GM12878 (cell line): ENCODE data around the gene PSMF1.

Experiments
- CREB1 ChIP-seq: IDR thresholded peaks from 2 replicates; pipeline ENCODE4 v1.6.1; 2012; ENCODE audit warnings: low read depth, mild to moderate bottlenecking, inconsistent platforms
- FOXM1 ChIP-seq: IDR thresholded peaks from 2 replicates; pipeline ENCODE4 v1.6.1; 2012; ENCODE audit warnings: low read depth, mild to moderate bottlenecking, inconsistent platforms, low read length, moderate library complexity
- HDAC2 ChIP-seq: fragments of 200-600 bp; sonication (generic); IDR thresholded peaks from 2 replicates; pipeline ENCODE4 v1.6.1; 2017
- MXI1 ChIP-seq: fragments of 150-350 bp; IDR thresholded peaks from 2 replicates; pipeline ENCODE4 v1.6.1; 2011; ENCODE audit warnings: low read depth, mild to moderate bottlenecking, inconsistent platforms, low read length, improper control_type of control experiment
- POLR2A ChIP-seq: IDR thresholded peaks from 2 replicates; pipeline ENCODE4 v1.6.1; 2011; ENCODE audit warnings: low read depth, mild to moderate bottlenecking, low read length
- TF ChIP-seq, protein P1 (sequence below), 3 experiments: IDR thresholded peaks in 2 of 3; conservative IDR thresholded peaks in 1 of 3; 2 replicates each; pipeline ENCODE4 v1.5.1; 2011; ENCODE audit warnings: low read depth in 3 of 3, low read length in 3 of 3, mild to moderate bottlenecking in 3 of 3, control low read depth in 2 of 3, moderate library complexity in 2 of 3, inconsistent platforms in 1 of 3, mixed read lengths in 1 of 3; ENCODE audit not compliant: control insufficient read depth in 2 of 3, insufficient read depth in 1 of 3; ENCODE audit errors: extremely low read depth in 1 of 3
- TF ChIP-seq, protein P2 (sequence below): IDR thresholded peaks from 2 replicates; pipeline ENCODE4 v1.6.1; 2012; ENCODE audit warnings: low read depth, low read length, improper control_type of control experiment

DNA sequence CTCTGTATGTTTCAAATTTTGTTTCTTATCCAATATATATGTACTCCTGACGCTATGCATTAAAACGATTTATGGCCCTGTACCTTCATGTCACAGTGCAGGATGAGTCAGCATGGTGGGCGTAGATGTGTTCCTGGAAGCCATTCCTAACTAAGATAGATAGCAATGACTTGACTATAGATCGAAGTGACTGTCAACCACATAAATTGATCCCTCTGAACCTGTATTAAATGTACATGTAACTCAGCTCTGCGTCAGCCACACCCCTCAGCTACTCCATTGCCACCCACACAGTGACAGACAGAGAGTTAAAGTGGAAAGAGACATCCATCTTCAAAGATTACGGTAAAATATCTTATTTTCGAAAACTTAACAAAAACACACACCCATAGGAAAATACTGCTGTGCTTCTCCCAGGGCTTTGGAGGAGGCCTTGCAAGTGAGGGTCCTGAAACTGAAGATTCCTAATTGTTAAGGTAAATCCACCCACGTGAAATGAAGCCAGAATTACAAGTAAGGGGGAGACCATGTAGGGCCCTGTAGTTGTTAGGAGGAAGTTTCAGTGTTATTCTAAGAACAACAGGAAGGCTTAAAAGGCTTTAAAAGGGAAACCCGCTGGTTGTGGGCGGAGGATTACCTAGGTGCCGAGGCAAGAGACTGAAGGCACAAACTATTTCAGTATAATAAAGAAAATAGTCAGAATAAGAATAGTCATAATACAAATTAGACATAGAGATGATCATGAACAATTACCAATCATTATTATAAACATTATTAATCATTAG lies 97.2 kb downstream of the PSMF1 start:
- TF ChIP-seq HDAC2 (no peak), FOXM1 (no peak), MXI1 (no peak), POLR2A (no peak), CREB1 (no peak)
- TF ChIP-seq, protein P1, sequence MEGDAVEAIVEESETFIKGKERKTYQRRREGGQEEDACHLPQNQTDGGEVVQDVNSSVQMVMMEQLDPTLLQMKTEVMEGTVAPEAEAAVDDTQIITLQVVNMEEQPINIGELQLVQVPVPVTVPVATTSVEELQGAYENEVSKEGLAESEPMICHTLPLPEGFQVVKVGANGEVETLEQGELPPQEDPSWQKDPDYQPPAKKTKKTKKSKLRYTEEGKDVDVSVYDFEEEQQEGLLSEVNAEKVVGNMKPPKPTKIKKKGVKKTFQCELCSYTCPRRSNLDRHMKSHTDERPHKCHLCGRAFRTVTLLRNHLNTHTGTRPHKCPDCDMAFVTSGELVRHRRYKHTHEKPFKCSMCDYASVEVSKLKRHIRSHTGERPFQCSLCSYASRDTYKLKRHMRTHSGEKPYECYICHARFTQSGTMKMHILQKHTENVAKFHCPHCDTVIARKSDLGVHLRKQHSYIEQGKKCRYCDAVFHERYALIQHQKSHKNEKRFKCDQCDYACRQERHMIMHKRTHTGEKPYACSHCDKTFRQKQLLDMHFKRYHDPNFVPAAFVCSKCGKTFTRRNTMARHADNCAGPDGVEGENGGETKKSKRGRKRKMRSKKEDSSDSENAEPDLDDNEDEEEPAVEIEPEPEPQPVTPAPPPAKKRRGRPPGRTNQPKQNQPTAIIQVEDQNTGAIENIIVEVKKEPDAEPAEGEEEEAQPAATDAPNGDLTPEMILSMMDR (IDR thresholded peaks at IDR 0.05 in 2 of 3, conservative IDR thresholded peaks at IDR 0.05 in 1 of 3; ENCODE audit: control insufficient read depth in 2 of 3, extremely low read depth in 1 of 3, insufficient read depth in 1 of 3, low read depth in 3 of 3, low read length in 3 of 3), result no peak
- TF ChIP-seq, protein P2, sequence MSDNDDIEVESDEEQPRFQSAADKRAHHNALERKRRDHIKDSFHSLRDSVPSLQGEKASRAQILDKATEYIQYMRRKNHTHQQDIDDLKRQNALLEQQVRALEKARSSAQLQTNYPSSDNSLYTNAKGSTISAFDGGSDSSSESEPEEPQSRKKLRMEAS, result no peak
